Pancreas (tissue), 10 donors: ENCODE measurements around the gene GGA1. TPM values are rescaled to one million over a fixed set of nuclear protein-coding genes. Genes with fewer than 3 reads are reported as not detected.
"Not testable (repeated sequence)": the region's sequence is repeated elsewhere in the genome, so short reads cannot be mapped to it uniquely, and the experiment has no call there.

Experiments
- ATAC-seq, 4 donors: fragments of 200-7000 bp; cut with Tn5 transposase; one replicate each; pipeline versions ENCODE4 v1.8.0 to v1.9.1; 2020; ENCODE audit warnings: mild to moderate bottlenecking in 4 of 4, moderate library complexity in 4 of 4
- DNase-seq, 6 donors: peaks; one replicate each; pipeline ENCODE4 v3.0.0-alpha.2; 2020
- FAIRE-seq: peaks from 2 replicates; lab custom pipeline; 2012; peaks lifted over from hg19 to GRCh38; lab: Jason Lieb, UNC
- H3K27ac ChIP-seq, 4 donors: fragments of 200-600 bp; sonication (generic); 1 replicate in 3 of 4; 2 replicates in 1 of 4; pipeline versions ENCODE4 v1.5.0 to v1.8.0; 2020
- H3K27me3 ChIP-seq, 4 donors: fragments of 200-600 bp; one replicate each; pipeline ENCODE4 v1.8.0; 2021
- H3K36me3 ChIP-seq, 3 donors: fragments of 200-600 bp; sonication (generic) in 1 of 3; one replicate each; pipeline versions ENCODE4 v1.5.0 to v1.8.0; 2020 to 2021
- H3K4me1 ChIP-seq, 3 donors: fragments of 200-600 bp; one replicate each; pipeline ENCODE4 v1.8.0; 2021
- H3K4me3 ChIP-seq, 4 donors: fragments of 200-600 bp; sonication (generic) in 2 of 4; one replicate each; pipeline versions ENCODE4 v1.5.0 to v1.8.0; 2020 to 2021
- H3K9me3 ChIP-seq, 4 donors: fragments of 200-600 bp; one replicate each; pipeline ENCODE4 v1.8.0; 2021
- WGBS, 2 donors: extraction: QIAGEN DNeasy Blood & Tissue Kit; methylation state at CpG; one replicate each; pipeline ENCODE4 v1.1.7; 2013; 5-methylcytosine and 5-hydroxymethylcytosine counted together
- intact Hi-C, 3 donors: fragments of 100-400 bp; cut with DNase I; formaldehyde crosslinking; loops; one replicate each; pipeline versions ENCODE4 v1.11.1 to v1.14.2; 2022
- polyA plus RNA-seq, 2 donors: library from polyadenylated mRNA; stranded (reverse); fragments of 200-250 nt; gene quantifications; one replicate each; pipeline ENCODE4 v1.2.3, GENCODE V29; 2013
- total RNA-seq, 6 donors: library from RNA; stranded (reverse); fragmentation: NEBNext Ultra II Directional in 4 of 6; extraction: Animal tissue kit (Norgen Biotek cat#: 25700) in 4 of 6; gene quantifications; one replicate each; pipeline versions ENCODE4 v1.2.1 to v1.2.4, GENCODE V29; 2021 to 2023
- TF ChIP-seq, protein P1 (sequence below), 4 donors: fragments of 200-600 bp; sonication (generic) in 3 of 4; IDR thresholded peaks; one replicate each; pipeline versions ENCODE4 v1.5.0 to v1.8.0; 2021; ENCODE audit warnings: antibody characterized with exemption in 4 of 4
- donor health status: healthy with polysubstance abuse.
- donor health status: DM: no; HTN: no; CAD: no; lungs with moderate emphysema.
- donor health status: DM: no; HTN: no; CAD: no.
- donor health status: control.
- donor health status: control.
- donor health status: Bipolar disorder and iron deficiency.
- donor health status: DM: yes; HTN: yes; CAD: no.
- donor health status: DM: no; HTN: no; CAD: no.
- donor health status: DM: no; HTN: no; CAD: no.
- donor health status: DM: yes; HTN: yes; CAD: no.

GGA1 gene
- total and polyA plus RNA-seq, 8 donors, result 17.9 to 84.9 (median 23.9) TPM

DNA sequence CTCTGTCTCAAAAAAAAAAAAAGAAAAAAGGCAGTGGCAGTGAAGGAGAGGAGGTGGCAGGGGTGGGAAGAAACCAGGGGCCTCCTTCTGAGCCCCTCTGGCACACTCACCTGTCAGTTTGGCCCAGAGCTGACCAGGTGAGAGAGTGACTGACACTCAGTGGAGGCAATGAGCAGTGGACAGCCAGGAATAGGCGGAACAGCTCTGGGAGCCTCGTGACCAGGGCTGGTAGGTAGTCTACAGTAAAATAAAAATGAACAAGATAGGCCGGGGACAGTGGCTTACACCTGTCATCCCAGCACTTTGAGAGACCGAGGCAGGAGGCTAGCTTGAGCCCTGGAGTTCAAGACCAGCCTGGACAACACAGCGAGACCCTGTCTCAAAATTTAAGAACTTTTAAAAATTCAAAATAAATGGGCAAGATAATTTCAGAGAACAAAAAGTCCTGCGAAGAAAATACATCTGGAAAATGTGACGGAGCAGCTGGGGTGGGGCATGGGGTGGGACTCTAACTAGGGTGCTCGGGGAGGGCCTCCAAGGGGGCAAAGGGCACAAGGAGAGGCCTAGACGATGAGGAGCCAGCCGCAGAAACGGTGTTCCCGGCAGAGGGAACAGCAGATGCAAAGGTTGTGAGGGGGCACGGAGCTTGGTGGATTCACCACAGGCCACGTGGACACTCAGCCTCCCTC lies 46.1 kb downstream of the GGA1 start:
- 86 to 88% methylated on average over 13 to 14 of the region's 14 CpGs for WGBS, 2 donors
- FAIRE-seq, result no peak
- Histone ChIP-seq H3K9me3 (no peaks in the 10 kb centered on the region), H3K27ac (no peak overlapping the region), H3K4me1 (peaks cover 0 to 3% (median 0%) of the 10 kb centered on the region in 3 donors), H3K36me3 (no peaks in the 10 kb centered on the region), H3K4me3 (no peak overlapping the region), H3K27me3 (no peaks in the 10 kb centered on the region)
- TF ChIP-seq, protein P1, sequence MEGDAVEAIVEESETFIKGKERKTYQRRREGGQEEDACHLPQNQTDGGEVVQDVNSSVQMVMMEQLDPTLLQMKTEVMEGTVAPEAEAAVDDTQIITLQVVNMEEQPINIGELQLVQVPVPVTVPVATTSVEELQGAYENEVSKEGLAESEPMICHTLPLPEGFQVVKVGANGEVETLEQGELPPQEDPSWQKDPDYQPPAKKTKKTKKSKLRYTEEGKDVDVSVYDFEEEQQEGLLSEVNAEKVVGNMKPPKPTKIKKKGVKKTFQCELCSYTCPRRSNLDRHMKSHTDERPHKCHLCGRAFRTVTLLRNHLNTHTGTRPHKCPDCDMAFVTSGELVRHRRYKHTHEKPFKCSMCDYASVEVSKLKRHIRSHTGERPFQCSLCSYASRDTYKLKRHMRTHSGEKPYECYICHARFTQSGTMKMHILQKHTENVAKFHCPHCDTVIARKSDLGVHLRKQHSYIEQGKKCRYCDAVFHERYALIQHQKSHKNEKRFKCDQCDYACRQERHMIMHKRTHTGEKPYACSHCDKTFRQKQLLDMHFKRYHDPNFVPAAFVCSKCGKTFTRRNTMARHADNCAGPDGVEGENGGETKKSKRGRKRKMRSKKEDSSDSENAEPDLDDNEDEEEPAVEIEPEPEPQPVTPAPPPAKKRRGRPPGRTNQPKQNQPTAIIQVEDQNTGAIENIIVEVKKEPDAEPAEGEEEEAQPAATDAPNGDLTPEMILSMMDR (IDR thresholded peaks at IDR 0.05), result no peak
- intact Hi-C loops, result no loop called here
- no peak for DNase-seq
- ATAC-seq, result no peak

DNA sequence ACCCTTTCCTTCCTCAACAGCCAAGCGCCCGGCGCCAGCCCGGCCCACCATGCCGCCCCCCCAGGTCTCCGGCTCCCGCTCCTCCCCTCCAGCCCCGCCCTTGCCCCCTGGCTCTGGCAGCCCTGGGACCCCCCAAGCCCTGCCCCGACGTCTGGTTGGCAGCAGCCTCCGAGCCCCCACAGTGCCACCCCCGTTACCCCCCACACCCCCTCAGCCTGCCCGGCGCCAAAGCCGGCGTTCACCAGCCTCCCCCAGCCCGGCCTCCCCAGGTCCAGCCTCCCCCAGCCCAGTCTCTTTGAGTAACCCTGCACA lies 46.6 kb downstream of the GGA1 start:
- FAIRE-seq (no peak), DNase-seq (peak in 2 of 6 donors; percentile 23 to 79), ATAC-seq (no peak)
- Histone ChIP-seq H3K9me3 (no peaks in the 10 kb centered on the region), H3K4me1 (peaks cover 0 to 5% (median 0%) of the 10 kb centered on the region in 3 donors), H3K4me3 (no peak overlapping the region), H3K27me3 (no peaks in the 10 kb centered on the region), H3K27ac (no peak overlapping the region), H3K36me3 (no peaks in the 10 kb centered on the region)
- WGBS, 2 donors, result 80 to 89% methylated on average over 14 to 17 of the region's 17 CpGs
- TF ChIP-seq, protein P1 (IDR thresholded peaks at IDR 0.05), result no peak
- intact Hi-C loops, result no loop called here

DNA sequence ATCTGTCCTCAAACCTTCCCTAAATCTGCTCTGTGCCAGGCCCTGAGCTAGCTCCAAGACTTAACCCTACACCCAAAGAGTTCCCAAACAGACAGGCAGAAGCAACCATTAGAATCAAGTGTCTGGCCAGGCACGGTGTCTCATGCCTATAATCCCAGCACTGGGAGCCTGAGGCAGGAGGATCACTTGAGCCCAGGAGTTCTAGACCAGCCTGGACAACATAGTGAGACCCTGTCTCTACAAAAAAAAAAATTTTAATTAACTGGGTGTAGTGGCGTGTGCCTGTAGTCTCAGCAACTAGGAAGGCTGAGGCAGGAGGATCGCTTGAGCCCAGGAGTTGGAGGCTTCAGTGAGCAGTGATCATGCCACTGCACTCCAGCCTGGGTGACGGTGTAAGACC lies 47.9 kb downstream of the GGA1 start:
- H3K36me3 ChIP-seq, H3K27ac ChIP-seq, ATAC-seq, H3K27me3 ChIP-seq, H3K4me3 ChIP-seq, FAIRE-seq, intact Hi-C loops, DNase-seq, H3K9me3 ChIP-seq: not testable (repeated sequence)
- 91 to 98% methylated on average over 4 of the region's 4 CpGs for WGBS, 2 donors
- peaks cover 0 to 11% (median 0%) of the 10 kb centered on the region in 3 donors for H3K4me1 ChIP-seq

DNA sequence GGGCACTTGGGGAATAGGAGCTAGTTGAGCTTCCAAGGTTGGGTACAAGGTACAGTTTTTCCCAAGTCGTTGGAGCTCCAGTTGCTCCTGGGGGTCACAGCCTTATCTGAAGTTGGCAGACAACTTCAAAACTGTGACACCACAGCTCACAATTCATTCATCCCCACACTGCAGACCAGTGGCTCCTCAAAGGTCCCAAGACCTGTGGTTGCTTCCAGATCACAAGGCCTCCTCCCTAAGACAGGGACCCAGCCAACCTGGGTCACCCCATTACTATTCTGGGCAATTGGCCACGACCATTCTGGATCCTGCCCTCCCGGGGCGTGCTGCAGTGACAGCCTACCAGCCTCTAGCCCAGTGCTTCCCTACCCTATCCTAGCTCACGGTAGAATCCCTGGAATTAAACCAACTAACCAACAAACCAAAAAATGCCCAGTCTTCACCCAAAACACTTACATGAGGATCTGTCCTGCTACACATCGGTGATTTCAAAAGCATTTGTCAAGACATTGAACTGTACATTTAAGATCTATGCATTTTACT lies 49.0 kb downstream of the GGA1 start:
- intact Hi-C loops, result no loop called here
- Histone ChIP-seq H3K4me1 (peaks cover 0 to 11% (median 0%) of the 10 kb centered on the region in 3 donors), H3K27ac (peak overlapping the region; percentile 59 to 67 (median 61)), H3K27me3 (no peaks in the 10 kb centered on the region), H3K9me3 (no peaks in the 10 kb centered on the region), H3K4me3 (peak overlapping the region in 3 of 4 donors; percentile 9 to 61 (median 55)), H3K36me3 (no peaks in the 10 kb centered on the region)
- ATAC-seq, result peak in 1 of 4 donors; percentile 0
- TF ChIP-seq, protein P1 (IDR thresholded peaks at IDR 0.05), result no peak
- no peak for FAIRE-seq
- peak in 1 of 6 donors; percentile 40 for DNase-seq
- WGBS, 2 donors, result 5 to 8% methylated on average over 6 of the region's 6 CpGs

DNA sequence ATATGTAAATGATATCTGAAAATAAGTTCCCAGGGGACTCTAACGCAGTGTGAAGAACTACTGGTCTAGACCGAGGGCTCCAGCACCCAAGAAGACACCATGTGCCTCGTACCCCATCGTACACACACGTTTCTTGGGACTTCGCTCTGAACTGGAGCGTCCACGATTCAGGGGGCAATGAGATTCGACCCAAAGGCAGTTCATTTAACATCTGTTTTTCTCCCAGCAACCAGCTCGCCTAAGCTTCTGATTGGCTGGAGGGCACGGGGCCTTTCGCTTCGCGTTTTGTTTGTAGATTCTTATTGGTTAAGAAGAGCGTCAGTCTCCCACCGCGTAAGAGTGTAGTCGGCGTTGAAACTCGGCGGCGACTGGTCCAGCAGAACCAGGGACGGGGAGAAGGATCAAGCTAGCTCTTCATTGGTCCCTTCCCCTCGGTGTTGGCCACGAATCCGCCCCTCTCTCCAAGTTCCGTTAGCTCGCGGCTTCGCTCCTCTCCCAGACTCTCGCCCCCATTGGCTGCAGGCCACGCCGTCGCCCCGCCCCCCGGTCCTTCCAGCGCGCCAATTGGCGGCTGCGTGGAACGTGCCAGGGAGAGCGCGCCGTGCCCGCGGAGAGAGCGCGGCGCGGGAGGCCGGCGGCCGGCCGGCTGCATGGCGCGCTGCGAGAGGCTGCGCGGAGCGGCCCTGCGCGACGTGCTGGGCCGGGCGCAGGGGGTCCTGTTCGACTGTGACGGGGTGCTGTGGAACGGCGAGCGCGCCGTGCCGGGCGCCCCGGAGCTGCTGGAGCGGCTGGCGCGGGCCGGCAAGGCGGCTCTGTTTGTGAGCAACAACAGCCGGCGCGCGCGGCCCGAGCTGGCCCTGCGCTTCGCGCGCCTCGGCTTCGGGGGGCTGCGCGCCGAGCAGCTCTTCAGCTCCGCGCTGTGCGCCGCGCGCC lies 49.8 kb downstream of the GGA1 start, which contains the start of gene PDXP:
TSS of gene PDXP (plus strand) at position 591 of the 933 bp plus-strand sequence. CDS start at position 651, 60 bp downstream.
- 1% methylated on average over 42 to 101 of the region's 101 CpGs for WGBS, 2 donors
- TF ChIP-seq, protein P1 (IDR thresholded peaks at IDR 0.05), result no peak
- peak; percentile 99 to 100 (median 99) for DNase-seq

More for the DNA sequence above, 49.8 kb downstream of the GGA1 start, which contains the start of gene PDXP:
- peak within 1 kb of the TSS; percentile 28 to 61 (median 52) for H3K4me3 ChIP-seq
- FAIRE-seq (peak; percentile 97), ATAC-seq (peak; percentile 95 to 97 (median 96))
- H3K27ac ChIP-seq, result peak within 1 kb of the TSS; percentile 59 to 67 (median 61)
- H3K27me3 ChIP-seq, result no peaks in the 10 kb centered on the region
- intact Hi-C loops, result no loop called here
- H3K9me3 ChIP-seq, result no peaks in the 10 kb centered on the region
- peaks cover 0 to 11% (median 0%) of the 10 kb centered on the region in 3 donors for H3K4me1 ChIP-seq
- no peaks in the 10 kb centered on the region for H3K36me3 ChIP-seq
